Osteoblast (primary cell): Measurements from ENCODE around the gene FHL5. TPM values are rescaled to one million over a fixed set of nuclear protein-coding genes. Genes with fewer than 3 reads are reported as not detected.
"Not testable (repeated sequence)": the region's sequence is repeated elsewhere in the genome, so short reads cannot be mapped to it uniquely, and the experiment has no call there.

Experiments used
- DNase-seq: peaks from one replicate; pipeline ENCODE4 v3.0.0; 2011; ENCODE audit warnings: low spot score, mixed read lengths; ENCODE audit not compliant: insufficient read length; ENCODE audit errors: missing footprints
- H2AFZ ChIP-seq: 2 replicates; pipeline ENCODE4 v1.6.0; 2011; ENCODE audit warnings: mild to moderate bottlenecking, low read length
- H3K27ac ChIP-seq: 2 replicates; pipeline ENCODE4 v1.5.1; 2011; ENCODE audit warnings: mild to moderate bottlenecking, low read depth, low read length, moderate library complexity
- H3K27me3 ChIP-seq: 2 replicates; pipeline ENCODE4 v1.6.0; 2012; ENCODE audit warnings: mild to moderate bottlenecking, control low read depth, inconsistent platforms, low read length, moderate library complexity; ENCODE audit not compliant: insufficient read depth
- H3K36me3 ChIP-seq: 2 replicates; pipeline ENCODE4 v1.5.1; 2011; ENCODE audit warnings: mild to moderate bottlenecking, low read length, control low read depth, moderate library complexity; ENCODE audit not compliant: insufficient read depth
- H3K4me1 ChIP-seq: 2 replicates; pipeline ENCODE4 v1.5.1; 2011; ENCODE audit warnings: mild to moderate bottlenecking, low read length, control low read depth, moderate library complexity; ENCODE audit not compliant: insufficient read depth
- H3K4me2 ChIP-seq: 2 replicates; pipeline ENCODE4 v1.6.0; 2011; ENCODE audit warnings: mild to moderate bottlenecking, low read length; ENCODE audit not compliant: insufficient read depth
- H3K4me3 ChIP-seq: fragments of 200-600 bp; sonication (generic); 3 replicates; pipeline ENCODE4 v1.5.1; 2012; ENCODE audit warnings: mild to moderate bottlenecking, low read length, inconsistent platforms; ENCODE audit not compliant: insufficient read depth
- H3K79me2 ChIP-seq: 2 replicates; pipeline ENCODE4 v1.6.0; 2012; ENCODE audit warnings: mild to moderate bottlenecking, low read length, control low read depth, inconsistent platforms; ENCODE audit not compliant: insufficient read depth
- H3K9me3 ChIP-seq: 2 replicates; pipeline ENCODE4 v1.5.1; 2011; ENCODE audit warnings: low read depth, low read length, control low read depth
- H4K20me1 ChIP-seq: 2 replicates; pipeline ENCODE4 v1.6.0; 2012; ENCODE audit warnings: mild to moderate bottlenecking, low read length, control low read depth; ENCODE audit not compliant: insufficient read depth
- total RNA-seq: library from RNA; depleted of rRNA; stranded (reverse); fragments of >200 nt; gene quantifications from 2 replicates; pipeline ENCODE4 v1.2.3, GENCODE V29; 2012
- TF ChIP-seq, protein P1 (sequence below): IDR thresholded peaks from 2 replicates; pipeline ENCODE4 v1.5.1; 2011; ENCODE audit warnings: mild to moderate bottlenecking, low read depth, low read length, moderate library complexity; ENCODE audit errors: extremely low read depth

The FHL5 gene
- total RNA-seq, 1 donor = not detected

DNA sequence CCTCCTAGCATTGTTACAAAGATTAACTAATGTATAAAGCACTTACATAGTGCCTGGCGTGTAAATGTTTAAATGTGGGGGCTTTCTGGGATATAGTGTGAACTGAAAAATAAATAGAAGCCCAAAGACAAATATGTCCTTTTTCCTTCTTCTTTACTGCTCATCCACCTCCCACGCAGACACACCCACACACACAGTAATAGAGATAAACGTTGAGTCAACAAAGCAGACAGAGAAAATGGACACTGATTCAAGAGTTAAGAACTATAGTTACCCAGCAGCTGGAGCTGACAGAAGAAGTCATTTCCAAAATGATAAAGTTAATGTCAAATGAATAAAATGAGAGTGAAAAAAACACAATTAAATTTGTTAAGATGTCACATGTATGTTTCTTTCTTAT, 68.3 kb downstream of the FHL5 start:
- no peaks in the 10 kb centered on the region for H4K20me1 ChIP-seq
- TF ChIP-seq, protein P1, sequence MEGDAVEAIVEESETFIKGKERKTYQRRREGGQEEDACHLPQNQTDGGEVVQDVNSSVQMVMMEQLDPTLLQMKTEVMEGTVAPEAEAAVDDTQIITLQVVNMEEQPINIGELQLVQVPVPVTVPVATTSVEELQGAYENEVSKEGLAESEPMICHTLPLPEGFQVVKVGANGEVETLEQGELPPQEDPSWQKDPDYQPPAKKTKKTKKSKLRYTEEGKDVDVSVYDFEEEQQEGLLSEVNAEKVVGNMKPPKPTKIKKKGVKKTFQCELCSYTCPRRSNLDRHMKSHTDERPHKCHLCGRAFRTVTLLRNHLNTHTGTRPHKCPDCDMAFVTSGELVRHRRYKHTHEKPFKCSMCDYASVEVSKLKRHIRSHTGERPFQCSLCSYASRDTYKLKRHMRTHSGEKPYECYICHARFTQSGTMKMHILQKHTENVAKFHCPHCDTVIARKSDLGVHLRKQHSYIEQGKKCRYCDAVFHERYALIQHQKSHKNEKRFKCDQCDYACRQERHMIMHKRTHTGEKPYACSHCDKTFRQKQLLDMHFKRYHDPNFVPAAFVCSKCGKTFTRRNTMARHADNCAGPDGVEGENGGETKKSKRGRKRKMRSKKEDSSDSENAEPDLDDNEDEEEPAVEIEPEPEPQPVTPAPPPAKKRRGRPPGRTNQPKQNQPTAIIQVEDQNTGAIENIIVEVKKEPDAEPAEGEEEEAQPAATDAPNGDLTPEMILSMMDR = no peak
- no peaks in the 10 kb centered on the region for H3K9me3 ChIP-seq
- H3K36me3 ChIP-seq = no peaks in the 10 kb centered on the region
- H3K79me2 ChIP-seq = no peaks in the 10 kb centered on the region
- H2AFZ ChIP-seq = no peak overlapping the region
- no peak overlapping the region for H3K4me3 ChIP-seq
- no peak overlapping the region for H3K27ac ChIP-seq
- H3K27me3 ChIP-seq = no peaks in the 10 kb centered on the region
- no peaks in the 10 kb centered on the region for H3K4me1 ChIP-seq
- no peak overlapping the region for H3K4me2 ChIP-seq
- DNase-seq = no peak

DNA sequence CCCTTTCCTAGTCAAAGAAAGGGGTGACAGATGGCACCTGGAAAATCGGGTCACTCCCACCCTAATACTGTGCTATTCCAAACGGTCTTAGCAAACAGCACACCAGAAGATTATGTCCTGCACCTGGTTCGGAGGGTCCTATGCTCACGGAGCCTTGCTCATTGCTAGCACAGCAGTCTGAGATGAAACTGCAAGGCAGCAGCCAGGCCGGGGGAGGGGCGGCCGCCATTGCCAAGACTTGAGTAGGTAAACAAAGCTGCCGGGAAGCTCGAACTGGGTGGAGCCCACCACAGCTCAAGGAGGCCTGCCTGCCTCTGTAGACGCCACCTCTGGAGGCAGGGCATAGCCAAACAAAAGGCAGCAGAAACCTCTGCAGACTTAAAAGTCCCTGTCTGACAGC, 75.1 kb downstream of the FHL5 start:
- not testable (repeated sequence) for H3K4me2 ChIP-seq, H3K79me2 ChIP-seq, DNase-seq, H3K27ac ChIP-seq, H3K4me3 ChIP-seq, H3K27me3 ChIP-seq, H3K9me3 ChIP-seq, H2AFZ ChIP-seq, H3K36me3 ChIP-seq, H3K4me1 ChIP-seq, H4K20me1 ChIP-seq

DNA sequence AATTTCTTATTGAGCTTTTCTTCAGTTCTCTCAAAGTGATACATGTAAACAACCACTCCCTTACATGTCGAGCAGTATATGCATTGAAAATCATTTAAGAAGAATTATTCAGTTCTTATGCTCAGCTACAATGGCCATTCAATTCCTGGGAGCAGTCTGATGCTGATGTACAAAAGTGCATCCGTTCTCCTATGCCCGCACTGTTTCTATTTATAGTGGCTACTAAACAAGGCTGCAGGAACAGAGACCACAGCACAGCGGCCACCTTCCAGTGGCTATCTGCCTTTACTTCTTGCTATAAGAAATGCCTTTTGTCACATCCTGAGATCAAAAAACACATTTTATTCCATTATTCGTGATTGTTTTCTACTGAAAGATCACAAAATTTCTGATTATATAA, 82.2 kb downstream of the FHL5 start:
- H3K27ac ChIP-seq = no peak overlapping the region
- H3K79me2 ChIP-seq = no peaks in the 10 kb centered on the region
- no peaks in the 10 kb centered on the region for H3K4me1 ChIP-seq
- no peaks in the 10 kb centered on the region for H3K27me3 ChIP-seq
- H3K36me3 ChIP-seq = no peaks in the 10 kb centered on the region
- H3K4me3 ChIP-seq = no peak overlapping the region
- TF ChIP-seq, protein P1 = no peak
- H3K9me3 ChIP-seq = no peaks in the 10 kb centered on the region
- DNase-seq = no peak
- H3K4me2 ChIP-seq = no peak overlapping the region
- H4K20me1 ChIP-seq = no peaks in the 10 kb centered on the region
- H2AFZ ChIP-seq = no peak overlapping the region

DNA sequence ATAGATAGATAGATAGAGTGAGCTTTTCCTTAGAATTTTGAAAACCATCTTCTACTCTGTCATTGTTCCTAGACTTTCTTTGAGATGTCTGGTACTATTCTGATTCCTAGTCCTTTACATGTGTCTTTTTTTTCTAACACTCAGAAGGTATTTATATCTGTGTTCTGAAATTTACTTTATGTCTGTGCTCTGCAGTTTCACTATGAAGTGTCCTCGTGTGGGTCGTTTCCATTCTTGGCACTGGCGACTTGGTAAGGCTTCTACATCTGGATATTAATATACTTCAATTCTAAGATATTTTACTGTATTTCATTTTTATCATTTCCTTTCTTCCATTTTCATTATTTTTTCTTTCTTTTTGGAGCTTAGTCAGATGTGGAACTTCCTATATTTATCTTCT, 87.0 kb downstream of the FHL5 start:
- H3K36me3 ChIP-seq = no peaks in the 10 kb centered on the region
- no peak overlapping the region for H2AFZ ChIP-seq
- no peak overlapping the region for H3K4me3 ChIP-seq
- H3K9me3 ChIP-seq = no peaks in the 10 kb centered on the region
- DNase-seq = no peak
- H3K4me2 ChIP-seq = no peak overlapping the region
- no peaks in the 10 kb centered on the region for H3K79me2 ChIP-seq
- H3K27me3 ChIP-seq = no peaks in the 10 kb centered on the region
- H3K4me1 ChIP-seq = no peaks in the 10 kb centered on the region
- H3K27ac ChIP-seq = no peak overlapping the region
- TF ChIP-seq, protein P1 = no peak
- H4K20me1 ChIP-seq = no peaks in the 10 kb centered on the region

- no peak overlapping the region for H3K4me2 ChIP-seq
- H3K36me3 ChIP-seq = no peaks in the 10 kb centered on the region
- DNase-seq = no peak
- no peak overlapping the region for H3K27ac ChIP-seq
- no peak overlapping the region for H3K4me3 ChIP-seq
- H3K27me3 ChIP-seq = no peaks in the 10 kb centered on the region
- TF ChIP-seq, protein P1 = no peak
- no peaks in the 10 kb centered on the region for H3K4me1 ChIP-seq
- no peaks in the 10 kb centered on the region for H3K79me2 ChIP-seq
- no peaks in the 10 kb centered on the region for H3K9me3 ChIP-seq
- H2AFZ ChIP-seq = no peak overlapping the region
- H4K20me1 ChIP-seq = no peaks in the 10 kb centered on the region
Measured at GRCh38 chr6:96651816-96652215, 88.9 kb downstream of the FHL5 start.
